ENCODE measurements around the gene MLX. TPM values are rescaled to one million over a fixed set of nuclear protein-coding genes. Genes with fewer than 3 reads are reported as not detected.
"Not testable (repeated sequence)": the region's sequence is repeated elsewhere in the genome, so short reads cannot be mapped to it uniquely, and the experiment has no call there.

The MLX gene
- total RNA-seq, 1 donor from 2014 or later: 33.9 TPM

- H3K9me3 ChIP-seq: no peaks in the 10 kb centered on the region
- intact Hi-C loops (cut with DNase I): no loop called here
- H3K4me1 ChIP-seq: peaks cover 27% of the 10 kb centered on the region
- no peak for TF ChIP-seq POLR2A (IDR thresholded peaks at IDR 0.05)
- TF ChIP-seq, protein P1, sequence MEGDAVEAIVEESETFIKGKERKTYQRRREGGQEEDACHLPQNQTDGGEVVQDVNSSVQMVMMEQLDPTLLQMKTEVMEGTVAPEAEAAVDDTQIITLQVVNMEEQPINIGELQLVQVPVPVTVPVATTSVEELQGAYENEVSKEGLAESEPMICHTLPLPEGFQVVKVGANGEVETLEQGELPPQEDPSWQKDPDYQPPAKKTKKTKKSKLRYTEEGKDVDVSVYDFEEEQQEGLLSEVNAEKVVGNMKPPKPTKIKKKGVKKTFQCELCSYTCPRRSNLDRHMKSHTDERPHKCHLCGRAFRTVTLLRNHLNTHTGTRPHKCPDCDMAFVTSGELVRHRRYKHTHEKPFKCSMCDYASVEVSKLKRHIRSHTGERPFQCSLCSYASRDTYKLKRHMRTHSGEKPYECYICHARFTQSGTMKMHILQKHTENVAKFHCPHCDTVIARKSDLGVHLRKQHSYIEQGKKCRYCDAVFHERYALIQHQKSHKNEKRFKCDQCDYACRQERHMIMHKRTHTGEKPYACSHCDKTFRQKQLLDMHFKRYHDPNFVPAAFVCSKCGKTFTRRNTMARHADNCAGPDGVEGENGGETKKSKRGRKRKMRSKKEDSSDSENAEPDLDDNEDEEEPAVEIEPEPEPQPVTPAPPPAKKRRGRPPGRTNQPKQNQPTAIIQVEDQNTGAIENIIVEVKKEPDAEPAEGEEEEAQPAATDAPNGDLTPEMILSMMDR (IDR thresholded peaks at IDR 0.05): no peak
- TF ChIP-seq POLR2AphosphoS5 (IDR thresholded peaks at IDR 0.05; ENCODE audit: insufficient read depth in 1 of 2, low read depth in 1 of 2): no peak
- no peak overlapping the region for H3K4me3 ChIP-seq
- H3K36me3 ChIP-seq: peaks cover 0 to 26% of the 10 kb centered on the region in 2 donors
- no peaks in the 10 kb centered on the region for H3K27me3 ChIP-seq
- H3K27ac ChIP-seq: no peak overlapping the region
- no peak for DNase-seq (ENCODE audit: extremely low spot score in 2 of 2)
These were observed 28.4 kb upstream of the MLX start for GRCh38 chr17:42538482-42538881.

DNA sequence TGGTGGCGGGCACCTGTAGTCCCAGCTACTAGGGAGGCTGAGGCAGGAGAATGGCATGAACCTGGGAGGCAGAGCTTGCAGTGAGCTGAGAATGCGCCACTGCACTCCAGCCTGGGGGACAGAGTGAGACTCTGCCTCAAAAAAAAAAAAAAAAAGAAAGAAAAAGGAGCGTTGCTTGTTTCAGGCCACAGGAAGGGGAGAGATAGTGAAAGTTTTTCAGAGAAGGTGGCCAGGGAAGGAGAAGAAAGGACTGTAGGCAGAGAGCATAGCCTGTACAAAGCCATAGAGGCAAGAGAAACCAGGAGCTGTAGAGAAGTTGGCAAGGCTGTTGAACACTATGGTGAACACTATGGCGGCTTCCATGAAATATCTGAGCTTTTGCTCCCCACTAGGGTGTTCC lies 26.3 kb upstream of the MLX start:
- DNase-seq (ENCODE audit: extremely low spot score in 2 of 2); H3K27me3 ChIP-seq; H3K4me3 ChIP-seq; H3K27ac ChIP-seq; intact Hi-C loops (cut with DNase I); H3K9me3 ChIP-seq: not testable (repeated sequence)
- Histone ChIP-seq H3K36me3 (peaks cover 0 to 26% of the 10 kb centered on the region in 2 donors), H3K4me1 (peaks cover 20% of the 10 kb centered on the region)

GRCh38 chr17:42541041-42541833 lies 25.7 kb upstream of the MLX start:
- no peak for TF ChIP-seq POLR2AphosphoS5 (IDR thresholded peaks at IDR 0.05; ENCODE audit: insufficient read depth in 1 of 2, low read depth in 1 of 2)
- TF ChIP-seq, protein P1 (IDR thresholded peaks at IDR 0.05): no peak
- no peak overlapping the region for H3K27ac ChIP-seq
- intact Hi-C loops (cut with DNase I): no loop called here
- peaks cover 0 to 26% of the 10 kb centered on the region in 2 donors for H3K36me3 ChIP-seq
- DNase-seq (ENCODE audit: extremely low spot score in 2 of 2): no peak
- no peak overlapping the region for H3K4me3 ChIP-seq
- H3K9me3 ChIP-seq: no peaks in the 10 kb centered on the region
- no peaks in the 10 kb centered on the region for H3K27me3 ChIP-seq
- peaks cover 17% of the 10 kb centered on the region for H3K4me1 ChIP-seq

DNA sequence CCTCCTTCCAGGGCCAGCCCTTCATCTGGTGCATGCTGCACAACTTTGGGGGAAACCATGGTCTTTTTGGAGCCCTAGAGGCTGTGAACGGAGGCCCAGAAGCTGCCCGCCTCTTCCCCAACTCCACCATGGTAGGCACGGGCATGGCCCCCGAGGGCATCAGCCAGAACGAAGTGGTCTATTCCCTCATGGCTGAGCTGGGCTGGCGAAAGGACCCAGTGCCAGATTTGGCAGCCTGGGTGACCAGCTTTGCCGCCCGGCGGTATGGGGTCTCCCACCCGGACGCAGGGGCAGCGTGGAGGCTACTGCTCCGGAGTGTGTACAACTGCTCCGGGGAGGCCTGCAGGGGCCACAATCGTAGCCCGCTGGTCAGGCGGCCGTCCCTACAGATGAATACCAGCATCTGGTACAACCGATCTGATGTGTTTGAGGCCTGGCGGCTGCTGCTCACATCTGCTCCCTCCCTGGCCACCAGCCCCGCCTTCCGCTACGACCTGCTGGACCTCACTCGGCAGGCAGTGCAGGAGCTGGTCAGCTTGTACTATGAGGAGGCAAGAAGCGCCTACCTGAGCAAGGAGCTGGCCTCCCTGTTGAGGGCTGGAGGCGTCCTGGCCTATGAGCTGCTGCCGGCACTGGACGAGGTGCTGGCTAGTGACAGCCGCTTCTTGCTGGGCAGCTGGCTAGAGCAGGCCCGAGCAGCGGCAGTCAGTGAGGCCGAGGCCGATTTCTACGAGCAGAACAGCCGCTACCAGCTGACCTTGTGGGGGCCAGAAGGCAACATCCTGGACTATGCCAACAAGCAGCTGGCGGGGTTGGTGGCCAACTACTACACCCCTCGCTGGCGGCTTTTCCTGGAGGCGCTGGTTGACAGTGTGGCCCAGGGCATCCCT lies 23.5 kb upstream of the MLX start:
- Histone ChIP-seq H3K9me3 (no peaks in the 10 kb centered on the region), H3K4me3 (no peak overlapping the region), H3K36me3 (peaks cover 0 to 25% of the 10 kb centered on the region in 2 donors), H3K4me1 (peaks cover 2% of the 10 kb centered on the region), H3K27me3 (no peaks in the 10 kb centered on the region), H3K27ac (no peak overlapping the region)
- TF ChIP-seq POLR2A (IDR thresholded peaks at IDR 0.05): no peak
- no peak for TF ChIP-seq POLR2AphosphoS5 (IDR thresholded peaks at IDR 0.05; ENCODE audit: insufficient read depth in 1 of 2, low read depth in 1 of 2)
- TF ChIP-seq, protein P1 (IDR thresholded peaks at IDR 0.05): no peak
- intact Hi-C loops (cut with DNase I): no loop called here
- DNase-seq (ENCODE audit: extremely low spot score in 2 of 2): no peak

GRCh38 chr17:42544874-42545283 lies 22.0 kb upstream of the MLX start:
- TF ChIP-seq, protein P1 (IDR thresholded peaks at IDR 0.05): no peak
- TF ChIP-seq POLR2AphosphoS5 (IDR thresholded peaks at IDR 0.05; ENCODE audit: insufficient read depth in 1 of 2, low read depth in 1 of 2) (no peak), POLR2A (IDR thresholded peaks at IDR 0.05) (no peak)
- no peaks in the 10 kb centered on the region for H3K27me3 ChIP-seq
- no peak overlapping the region for H3K27ac ChIP-seq
- peaks cover 9% of the 10 kb centered on the region for H3K4me1 ChIP-seq
- no peak overlapping the region for H3K4me3 ChIP-seq
- no peak for DNase-seq (ENCODE audit: extremely low spot score in 2 of 2)
- no peaks in the 10 kb centered on the region for H3K9me3 ChIP-seq
- peaks cover 0 to 12% of the 10 kb centered on the region in 2 donors for H3K36me3 ChIP-seq
- intact Hi-C loops (cut with DNase I): no loop called here

- DNase-seq (ENCODE audit: extremely low spot score in 2 of 2); H3K9me3 ChIP-seq; H3K4me1 ChIP-seq; H3K4me3 ChIP-seq; H3K27ac ChIP-seq; H3K27me3 ChIP-seq; intact Hi-C loops (cut with DNase I): not testable (repeated sequence)
- peaks cover 0 to 12% of the 10 kb centered on the region in 2 donors for H3K36me3 ChIP-seq
These were observed 21.0 kb upstream of the MLX start for GRCh38 chr17:42545755-42546505.
